Naive thymus-derived CD4-positive, alpha-beta T cell (primary cell): Measurements from ENCODE around the gene GMDS. TPM values are rescaled to one million over a fixed set of nuclear protein-coding genes. Genes with fewer than 3 reads are reported as not detected.

Source experiments
- ATAC-seq: fragments of 150-1000 bp; cut with Tn5 transposase; 2 replicates; pipeline ENCODE4 v1.10.0; 2021; ENCODE audit warnings: mild to moderate bottlenecking, moderate library complexity
- CTCF ChIA-PET: fragments of 350-600 bp; sonication (Branson Sonifier 250); formaldehyde crosslinking; loops from one replicate; lab custom pipeline; 2021; ENCODE audit warnings: antibody characterized with exemption; lab: Charles Lee
- POLR2A ChIA-PET: fragments of 350-600 bp; sonication (Branson Sonifier 250); formaldehyde crosslinking; loops from one replicate; lab custom pipeline; 2021; ENCODE audit warnings: antibody characterized with exemption, inconsistent platforms; lab: Charles Lee
- DNase-seq, 9 donors: peaks; one replicate each; pipeline versions ENCODE4 v3.0.0 to v3.0.0-alpha.2; 2020 to 2022; ENCODE audit warnings: mixed read lengths in 1 of 9
- H3K27ac ChIP-seq: one replicate; pipeline ENCODE4 v1.7.0; 2013; ENCODE audit warnings: mild to moderate bottlenecking, low read depth, low read length, moderate library complexity
- H3K27me3 ChIP-seq, 2 donors: one replicate each; pipeline ENCODE4 v1.7.0; 2013; ENCODE audit warnings: low read length in 2 of 2, mild to moderate bottlenecking in 2 of 2, moderate library complexity in 2 of 2; ENCODE audit not compliant: control insufficient read depth in 2 of 2, insufficient read depth in 2 of 2
- H3K36me3 ChIP-seq, 3 experiments: 1 replicate in 2 of 3; 2 replicates in 1 of 3; pipeline ENCODE4 v1.7.0; 2013; ENCODE audit warnings: low read length in 3 of 3, mild to moderate bottlenecking in 3 of 3, moderate library complexity in 1 of 3; ENCODE audit not compliant: insufficient read depth in 3 of 3, control insufficient read depth in 2 of 3
- H3K4me1 ChIP-seq, 2 donors: one replicate each; pipeline ENCODE4 v1.7.0; 2013; ENCODE audit warnings: low read length in 2 of 2, mild to moderate bottlenecking in 2 of 2, moderate library complexity in 1 of 2; ENCODE audit not compliant: control insufficient read depth in 2 of 2, insufficient read depth in 2 of 2
- H3K4me3 ChIP-seq: 2 replicates; pipeline ENCODE4 v1.7.0; 2013; ENCODE audit warnings: mild to moderate bottlenecking, low read length
- H3K9me3 ChIP-seq, 3 experiments: 1 replicate in 2 of 3; 2 replicates in 1 of 3; pipeline ENCODE4 v1.7.0; 2013; ENCODE audit warnings: low read length in 3 of 3; ENCODE audit not compliant: control insufficient read depth in 2 of 3
- H3K27ac Mint-ChIP-seq, 9 donors: one replicate each; pipeline ENCODE4 v1.8.0; 2020 to 2022; ENCODE audit warnings: mixed read lengths in 9 of 9, mild to moderate bottlenecking in 8 of 9, moderate library complexity in 5 of 9, inconsistent platforms in 2 of 9
- H3K27me3 Mint-ChIP-seq, 5 donors: one replicate each; pipeline ENCODE4 v1.8.0; 2021 to 2022; ENCODE audit warnings: mixed read lengths in 5 of 5, mild to moderate bottlenecking in 1 of 5
- H3K36me3 Mint-ChIP-seq, 5 donors: one replicate each; pipeline ENCODE4 v1.8.0; 2020 to 2022; ENCODE audit warnings: mixed read lengths in 5 of 5, mild to moderate bottlenecking in 3 of 5, inconsistent platforms in 1 of 5
- H3K4me1 Mint-ChIP-seq, 7 donors: one replicate each; pipeline ENCODE4 v1.8.0; 2020 to 2022; ENCODE audit warnings: mixed read lengths in 7 of 7, mild to moderate bottlenecking in 3 of 7, inconsistent platforms in 1 of 7
- H3K4me3 Mint-ChIP-seq, 10 donors: one replicate each; pipeline ENCODE4 v1.8.0; 2020 to 2022; ENCODE audit warnings: mild to moderate bottlenecking in 10 of 10, mixed read lengths in 10 of 10, moderate library complexity in 6 of 10, inconsistent platforms in 2 of 10
- H3K9me3 Mint-ChIP-seq, 11 donors: one replicate each; pipeline ENCODE4 v1.8.0; 2020 to 2022; ENCODE audit warnings: mixed read lengths in 11 of 11, mild to moderate bottlenecking in 4 of 11, inconsistent platforms in 1 of 11, moderate library complexity in 1 of 11
- intact Hi-C, 2 donors: fragments of 100-400 bp; cut with micrococcal nuclease; formaldehyde crosslinking; loops; one replicate each; pipeline ENCODE4 v1.15.1; 2023
- polyA plus RNA-seq, 2 donors: library from polyadenylated mRNA; unstranded; fragments of 300-500 nt; fragmentation: Illumina TruSeq; gene quantifications; one replicate each; pipeline ENCODE4 v1.2.3, GENCODE V29; 2021
- total RNA-seq, 6 experiments: library from RNA in 5 of 6; stranded (reverse) in 5 of 6; gene quantifications; 1 replicate in 5 of 6; 2 replicates in 1 of 6; pipeline ENCODE4 v1.2.3 and lab custom pipeline; 2021 to 2026

The GMDS gene
- total and polyA plus RNA-seq, 7 experiments from 2014 or later: 12.7 to 33.9 (median 18.3) TPM

DNA sequence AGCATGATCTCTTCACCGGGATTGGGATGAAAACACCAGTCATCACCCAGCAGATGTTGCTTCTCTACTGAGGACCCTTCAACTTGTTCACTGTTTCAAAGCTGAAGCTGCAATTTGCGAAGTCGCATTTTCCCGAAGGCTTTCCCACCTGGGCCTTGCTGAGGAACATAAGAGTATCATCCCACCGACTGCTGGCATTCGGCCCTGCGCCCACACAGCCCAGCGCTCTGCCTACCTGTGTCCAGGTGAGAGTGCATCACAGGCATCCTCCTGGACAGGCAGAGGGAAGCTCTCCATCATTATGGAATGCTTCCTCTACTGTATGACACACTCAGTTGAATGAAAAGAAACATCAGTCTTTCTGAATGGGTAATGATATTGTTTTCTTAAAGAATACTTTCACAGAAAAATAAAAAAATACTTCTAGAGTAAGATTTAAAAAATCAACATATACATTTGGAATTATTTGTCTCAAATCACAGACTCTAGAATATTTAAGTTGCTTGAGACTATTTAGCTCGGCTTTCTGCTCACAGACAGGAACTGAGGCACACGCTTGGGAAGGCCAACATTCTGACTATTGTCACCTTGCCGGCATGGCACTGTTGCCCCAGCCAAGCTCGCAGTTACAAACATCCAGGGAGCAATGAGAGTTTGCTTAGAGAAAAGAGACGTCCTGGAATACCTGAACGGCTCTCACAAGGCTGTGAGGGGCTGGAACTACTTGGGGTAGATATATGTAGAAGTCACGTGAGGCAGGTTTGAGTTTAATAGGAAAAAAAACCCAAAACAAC lies 587.0 kb downstream of the GMDS start:
- H3K36me3 ChIP-seq: no peaks in the 10 kb centered on the region
- H3K9me3 ChIP-seq: no peaks in the 10 kb centered on the region
- intact Hi-C loops: no loop called here
- peaks cover 0 to 21% (median 4%) of the 10 kb centered on the region in 5 donors for H3K36me3 Mint-ChIP-seq
- H3K4me1 Mint-ChIP-seq: peaks cover 0 to 3% (median 0%) of the 10 kb centered on the region in 7 donors
- ChIA-PET CTCF (interaction anchor here (0.6 kb wide), 1 partner anchor 66 kb away, joined by 3 read pairs; no protein-coding TSS in a partner anchor), POLR2A (no interaction called here)
- H3K4me3 Mint-ChIP-seq: no peak overlapping the region
- H3K4me3 ChIP-seq: no peak overlapping the region
- H3K9me3 Mint-ChIP-seq: no peaks in the 10 kb centered on the region
- ATAC-seq: no peak
- H3K4me1 ChIP-seq: no peaks in the 10 kb centered on the region
- no peaks in the 10 kb centered on the region for H3K27me3 ChIP-seq
- H3K27ac ChIP-seq: no peak overlapping the region
- DNase-seq: no peak
- no peak overlapping the region for H3K27ac Mint-ChIP-seq
- H3K27me3 Mint-ChIP-seq: no peaks in the 10 kb centered on the region

DNA sequence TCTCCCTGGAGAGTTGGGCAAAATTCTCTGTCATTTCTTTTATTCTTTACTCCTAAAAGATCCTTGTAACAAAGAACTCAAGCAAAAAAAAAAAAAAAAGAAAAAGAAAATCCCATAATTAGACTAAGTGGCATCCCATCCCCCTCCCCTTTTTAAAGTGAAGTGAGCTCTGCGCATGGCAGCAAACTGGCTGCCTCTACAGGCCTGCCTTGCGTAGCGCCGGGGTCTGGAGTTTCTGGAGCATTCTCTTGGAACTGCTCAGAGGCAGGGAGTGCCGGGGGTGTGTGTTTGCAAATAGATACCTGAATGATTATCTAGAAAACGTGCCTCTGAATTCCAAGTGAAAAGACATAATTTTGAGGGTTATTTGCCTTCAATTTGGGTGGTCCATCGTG lies 587.6 kb downstream of the GMDS start:
- CTCF ChIA-PET: no interaction called here
- Mint-ChIP-seq H3K9me3 (no peaks in the 10 kb centered on the region), H3K36me3 (peaks cover 0 to 21% (median 4%) of the 10 kb centered on the region in 5 donors), H3K4me1 (peaks cover 0 to 3% (median 0%) of the 10 kb centered on the region in 7 donors), H3K27me3 (no peaks in the 10 kb centered on the region), H3K4me3 (no peak overlapping the region), H3K27ac (no peak overlapping the region)
- Histone ChIP-seq H3K4me1 (no peaks in the 10 kb centered on the region), H3K27me3 (no peaks in the 10 kb centered on the region), H3K4me3 (no peak overlapping the region), H3K27ac (no peak overlapping the region), H3K36me3 (no peaks in the 10 kb centered on the region), H3K9me3 (no peaks in the 10 kb centered on the region)
- DNase-seq: no peak
- POLR2A ChIA-PET: no interaction called here
- no peak for ATAC-seq
- intact Hi-C loops: no loop called here

DNA sequence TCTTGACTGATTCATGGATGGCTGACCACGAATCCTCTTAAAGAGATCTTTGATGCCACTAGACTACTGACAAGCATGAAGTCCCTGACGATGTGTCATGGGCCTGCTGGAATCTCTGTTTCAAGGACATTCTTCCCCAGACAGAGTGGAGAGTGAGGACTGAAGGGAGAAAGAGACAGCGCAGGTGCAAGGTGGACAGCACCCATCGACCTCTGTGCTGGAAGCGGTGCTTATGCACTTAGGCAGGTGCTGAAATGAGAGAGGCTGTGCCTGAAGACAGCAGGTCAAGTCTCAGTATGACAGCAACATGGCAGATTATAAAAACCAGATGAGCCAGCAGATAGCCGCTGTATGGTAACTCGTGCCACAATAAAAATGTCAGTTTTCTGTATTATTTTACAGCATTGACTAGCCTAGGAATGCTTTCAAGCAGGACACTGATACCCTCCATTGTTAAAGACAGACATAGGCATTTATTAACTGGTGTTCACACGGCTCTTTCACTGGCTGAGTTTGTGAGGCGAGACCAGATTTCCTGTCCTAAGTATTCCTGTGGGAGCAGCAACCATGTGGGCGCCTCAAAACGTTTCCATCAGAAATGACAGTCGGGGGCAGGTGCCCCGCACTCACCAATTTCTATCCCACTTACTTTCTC lies 588.2 kb downstream of the GMDS start:
- Histone ChIP-seq H3K4me3 (no peak overlapping the region), H3K27ac (no peak overlapping the region), H3K36me3 (no peaks in the 10 kb centered on the region), H3K9me3 (no peaks in the 10 kb centered on the region), H3K4me1 (no peaks in the 10 kb centered on the region), H3K27me3 (no peaks in the 10 kb centered on the region)
- Mint-ChIP-seq H3K4me1 (peaks cover 0 to 2% (median 0%) of the 10 kb centered on the region in 7 donors), H3K9me3 (no peaks in the 10 kb centered on the region), H3K27me3 (no peaks in the 10 kb centered on the region), H3K4me3 (no peak overlapping the region), H3K27ac (peak overlapping the region in 1 of 9 donors; percentile 60), H3K36me3 (peaks cover 0 to 20% (median 4%) of the 10 kb centered on the region in 5 donors)
- intact Hi-C loops: no loop called here
- ATAC-seq (no peak), DNase-seq (no peak)
- ChIA-PET POLR2A (no interaction called here), CTCF (no interaction called here)

DNA sequence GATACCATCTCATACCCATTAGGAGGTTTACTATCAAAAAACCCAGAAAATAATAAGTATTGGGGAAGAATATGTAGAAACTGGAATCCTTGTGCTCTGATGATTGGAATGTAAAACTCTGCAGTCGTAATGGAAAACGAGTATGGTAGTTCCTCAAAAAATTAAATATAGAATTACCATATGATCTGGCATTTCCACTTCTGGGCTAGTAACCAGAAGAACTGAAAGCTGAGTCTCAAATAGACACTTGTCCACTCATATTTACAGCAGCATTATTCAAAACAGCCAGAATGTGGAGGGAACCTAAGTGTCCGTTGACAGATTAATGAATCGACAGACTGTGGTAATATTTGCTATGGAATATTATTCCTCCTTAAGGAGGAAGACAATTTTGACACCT lies 591.4 kb downstream of the GMDS start:
- Mint-ChIP-seq H3K27me3 (no peaks in the 10 kb centered on the region), H3K9me3 (no peaks in the 10 kb centered on the region), H3K27ac (no peak overlapping the region), H3K4me3 (no peak overlapping the region), H3K36me3 (peaks cover 0 to 10% (median 4%) of the 10 kb centered on the region in 5 donors), H3K4me1 (no peaks in the 10 kb centered on the region)
- Histone ChIP-seq H3K36me3 (no peaks in the 10 kb centered on the region), H3K4me3 (no peak overlapping the region), H3K4me1 (no peaks in the 10 kb centered on the region), H3K9me3 (no peaks in the 10 kb centered on the region), H3K27me3 (no peaks in the 10 kb centered on the region), H3K27ac (no peak overlapping the region)
- DNase-seq (no peak), ATAC-seq (no peak)
- intact Hi-C loops: no loop called here
- POLR2A ChIA-PET: no interaction called here
- CTCF ChIA-PET: no interaction called here

DNA sequence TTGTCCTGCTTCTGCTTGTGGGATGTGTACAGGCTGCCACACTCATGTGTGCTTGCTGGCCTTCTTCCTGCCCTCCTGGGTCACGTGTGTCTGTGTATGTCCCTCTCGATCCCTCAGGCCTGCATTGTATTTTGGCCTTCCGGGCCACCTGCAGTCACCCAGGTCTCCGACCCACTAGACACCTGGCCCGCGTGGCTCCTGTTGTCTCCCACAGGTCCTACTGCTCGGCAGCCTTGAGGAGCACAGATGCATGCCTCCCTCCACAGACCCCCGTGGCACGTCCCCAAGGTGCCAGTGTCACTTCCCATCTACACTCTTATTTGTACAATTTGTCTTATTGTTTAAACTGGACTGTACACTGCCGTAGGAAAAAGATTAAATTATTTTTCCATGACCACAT lies 592.6 kb downstream of the GMDS start:
- ATAC-seq (no peak), DNase-seq (no peak)
- Mint-ChIP-seq H3K4me3 (no peak overlapping the region), H3K4me1 (no peaks in the 10 kb centered on the region), H3K9me3 (no peaks in the 10 kb centered on the region), H3K36me3 (peaks cover 0 to 13% (median 3%) of the 10 kb centered on the region in 5 donors), H3K27ac (no peak overlapping the region), H3K27me3 (no peaks in the 10 kb centered on the region)
- ChIA-PET CTCF (no interaction called here), POLR2A (no interaction called here)
- H3K27me3 ChIP-seq: no peaks in the 10 kb centered on the region
- no peak overlapping the region for H3K27ac ChIP-seq
- no peaks in the 10 kb centered on the region for H3K36me3 ChIP-seq
- H3K4me1 ChIP-seq: no peaks in the 10 kb centered on the region
- intact Hi-C loops: no loop called here
- no peak overlapping the region for H3K4me3 ChIP-seq
- H3K9me3 ChIP-seq: no peaks in the 10 kb centered on the region

DNA sequence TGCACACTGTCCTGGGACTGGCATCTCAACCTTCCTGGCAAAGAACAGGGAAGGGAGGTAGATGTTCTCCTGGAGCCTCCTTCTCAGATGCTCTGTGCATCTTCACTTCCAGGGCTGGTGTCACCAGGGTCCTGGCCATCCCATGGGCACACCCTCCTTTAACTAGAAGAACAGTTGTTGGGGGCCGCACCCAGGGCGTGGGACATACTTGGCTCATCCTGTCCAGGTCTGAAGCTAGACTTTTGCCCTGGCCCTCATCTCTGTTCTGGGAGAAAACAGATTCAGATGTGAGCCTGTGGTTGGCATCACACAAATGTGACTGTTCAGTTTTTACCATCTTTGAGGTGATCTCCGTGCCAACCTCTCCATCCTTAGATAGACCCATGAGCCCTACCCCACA lies 594.0 kb downstream of the GMDS start:
- Histone ChIP-seq H3K27ac (no peak overlapping the region), H3K9me3 (no peaks in the 10 kb centered on the region), H3K36me3 (no peaks in the 10 kb centered on the region), H3K4me1 (no peaks in the 10 kb centered on the region), H3K4me3 (no peak overlapping the region), H3K27me3 (no peaks in the 10 kb centered on the region)
- Mint-ChIP-seq H3K4me3 (no peak overlapping the region), H3K27me3 (no peaks in the 10 kb centered on the region), H3K4me1 (no peaks in the 10 kb centered on the region), H3K27ac (no peak overlapping the region), H3K36me3 (peaks cover 0 to 7% (median 3%) of the 10 kb centered on the region in 5 donors), H3K9me3 (no peaks in the 10 kb centered on the region)
- DNase-seq (no peak), ATAC-seq (no peak)
- intact Hi-C loops: no loop called here
- ChIA-PET POLR2A (no interaction called here), CTCF (no interaction called here)
